GM12891 (cell line): Measurements from ENCODE around the gene FOXF1.

Source experiments
- POLR2A ChIP-seq: IDR thresholded peaks from 2 replicates; pipeline ENCODE4 v1.6.1; 2011; ENCODE audit warnings: low read depth, low read length, control low read depth
- POLR2AphosphoS5 ChIP-seq: IDR thresholded peaks from 2 replicates; pipeline ENCODE4 v1.6.1; 2011; ENCODE audit warnings: low read depth, low read length, control low read depth

DNA sequence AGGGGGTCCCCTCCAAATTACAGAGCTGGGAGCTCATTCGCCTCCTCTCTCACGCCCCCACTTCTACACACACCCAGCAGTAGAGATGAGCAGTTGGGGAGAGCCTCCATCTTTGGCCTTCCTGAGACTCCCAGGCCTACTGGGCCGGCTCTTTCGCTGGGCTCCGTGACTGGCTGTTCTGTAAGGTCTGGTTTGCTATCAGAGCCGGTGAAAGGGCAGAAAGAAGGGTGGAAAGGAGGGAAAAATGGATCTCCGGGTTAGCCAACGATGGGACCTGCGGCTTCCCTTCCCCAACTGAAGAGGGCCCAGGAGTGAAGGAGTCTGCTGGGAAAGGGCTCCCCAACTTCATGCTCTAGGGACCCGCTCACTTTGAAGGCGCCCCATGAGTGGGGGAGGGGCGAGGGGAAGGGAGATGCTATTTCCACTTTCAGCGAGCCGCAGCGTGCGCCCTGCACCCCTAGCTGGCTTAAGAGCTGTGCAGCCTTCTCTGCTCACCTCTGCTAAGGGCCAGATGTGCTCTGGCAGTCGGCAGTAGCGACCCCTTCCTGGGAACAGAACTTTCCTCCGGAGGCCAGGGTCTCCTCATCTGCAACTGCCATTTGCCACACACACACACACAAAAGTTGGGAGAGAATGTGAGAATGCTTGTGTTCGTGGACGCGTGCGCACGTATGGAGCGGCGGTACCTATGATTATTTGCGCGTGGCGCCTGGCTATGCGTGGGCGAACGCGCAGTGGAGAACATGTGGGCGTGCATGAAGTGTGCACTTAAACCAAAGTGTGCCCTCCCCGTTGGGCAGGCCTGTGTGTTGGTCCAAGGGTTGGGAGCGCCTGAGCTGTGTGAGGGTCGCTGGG is 2.9 kb upstream of the FOXF1 start:
- no peak for TF ChIP-seq POLR2AphosphoS5
- TF ChIP-seq POLR2A: no peak
